ENCODE measurements around the gene CLEC18A.

Gene CLEC18A

GRCh38 chr16:69909760-69910159 is 41.4 kb upstream of the CLEC18A start:
- Histone ChIP-seq H3K27ac (no peak overlapping the region), H3K36me3 (replicated peaks) (peaks cover 2% of the 10 kb centered on the region), H3K4me3 (ENCODE audit: low read depth, low read length) (no peak overlapping the region), H3K27me3 (replicated peaks) (no peaks in the 10 kb centered on the region)
- DNase-seq: no peak
- TF ChIP-seq CTCF (IDR thresholded peaks at IDR 0.05; ENCODE audit: low read depth, low read length, missing control alignments): no peak
- in situ Hi-C loops (cut with HindIII; ENCODE audit: low pct_ligation_motif_present, low sequenced_read_pairs): no loop called here

GRCh38 chr16:69910964-69911363 is 40.2 kb upstream of the CLEC18A start:
- no peak for TF ChIP-seq CTCF (IDR thresholded peaks at IDR 0.05; ENCODE audit: low read depth, low read length, missing control alignments)
- peaks cover 2% of the 10 kb centered on the region for H3K36me3 ChIP-seq (replicated peaks)
- no peak for DNase-seq
- no peak overlapping the region for H3K27ac ChIP-seq
- no peaks in the 10 kb centered on the region for H3K27me3 ChIP-seq (replicated peaks)
- H3K4me3 ChIP-seq (ENCODE audit: low read depth, low read length): no peak overlapping the region
- in situ Hi-C loops (cut with HindIII; ENCODE audit: low pct_ligation_motif_present, low sequenced_read_pairs): no loop called here

- no peak for DNase-seq
- Histone ChIP-seq H3K36me3 (replicated peaks) (no peaks in the 10 kb centered on the region), H3K27ac (no peak overlapping the region), H3K27me3 (replicated peaks) (no peaks in the 10 kb centered on the region), H3K4me3 (ENCODE audit: low read depth, low read length) (no peak overlapping the region)
- in situ Hi-C loops (cut with HindIII; ENCODE audit: low pct_ligation_motif_present, low sequenced_read_pairs): no loop called here
- no peak for TF ChIP-seq CTCF (IDR thresholded peaks at IDR 0.05; ENCODE audit: low read depth, low read length, missing control alignments)
These were observed 34.7 kb upstream of the CLEC18A start for GRCh38 chr16:69916462-69916861.

GRCh38 chr16:69917311-69917710 is 33.8 kb upstream of the CLEC18A start:
- no peak for TF ChIP-seq CTCF (IDR thresholded peaks at IDR 0.05; ENCODE audit: low read depth, low read length, missing control alignments)
- H3K27ac ChIP-seq: peak overlapping the region; percentile 82
- H3K4me3 ChIP-seq (ENCODE audit: low read depth, low read length): peak overlapping the region; percentile 30
- in situ Hi-C loops (cut with HindIII; ENCODE audit: low pct_ligation_motif_present, low sequenced_read_pairs): no loop called here
- H3K36me3 ChIP-seq (replicated peaks): no peaks in the 10 kb centered on the region
- DNase-seq: no peak
- H3K27me3 ChIP-seq (replicated peaks): no peaks in the 10 kb centered on the region

GRCh38 chr16:69917739-69918138 is 33.4 kb upstream of the CLEC18A start:
- H3K27ac ChIP-seq: peak overlapping the region; percentile 82
- no peaks in the 10 kb centered on the region for H3K36me3 ChIP-seq (replicated peaks)
- peak overlapping the region; percentile 30 for H3K4me3 ChIP-seq (ENCODE audit: low read depth, low read length)
- DNase-seq: peak; percentile 95
- no peaks in the 10 kb centered on the region for H3K27me3 ChIP-seq (replicated peaks)
- TF ChIP-seq CTCF (IDR thresholded peaks at IDR 0.05; ENCODE audit: low read depth, low read length, missing control alignments): no peak
- in situ Hi-C loops (cut with HindIII; ENCODE audit: low pct_ligation_motif_present, low sequenced_read_pairs): no loop called here

GRCh38 chr16:69918241-69918640 is 32.9 kb upstream of the CLEC18A start:
- Histone ChIP-seq H3K27me3 (replicated peaks) (no peaks in the 10 kb centered on the region), H3K27ac (peak overlapping the region; percentile 82), H3K4me3 (ENCODE audit: low read depth, low read length) (peak overlapping the region; percentile 30), H3K36me3 (replicated peaks) (no peaks in the 10 kb centered on the region)
- TF ChIP-seq CTCF (IDR thresholded peaks at IDR 0.05; ENCODE audit: low read depth, low read length, missing control alignments): no peak
- in situ Hi-C loops (cut with HindIII; ENCODE audit: low pct_ligation_motif_present, low sequenced_read_pairs): no loop called here
- DNase-seq: peak; percentile 11
